ENCODE results near the gene CEMIP. TPM values are rescaled to one million over a fixed set of nuclear protein-coding genes. Genes with fewer than 3 reads are reported as not detected.
A peak's percentile ranks its signal among the peaks of the same experiment; 100 is the strongest.

The CEMIP gene
- total and polyA plus RNA-seq, 2 of the 4 experiments (the other 2 are of a cell fraction): 63.8 to 78.0 TPM

DNA sequence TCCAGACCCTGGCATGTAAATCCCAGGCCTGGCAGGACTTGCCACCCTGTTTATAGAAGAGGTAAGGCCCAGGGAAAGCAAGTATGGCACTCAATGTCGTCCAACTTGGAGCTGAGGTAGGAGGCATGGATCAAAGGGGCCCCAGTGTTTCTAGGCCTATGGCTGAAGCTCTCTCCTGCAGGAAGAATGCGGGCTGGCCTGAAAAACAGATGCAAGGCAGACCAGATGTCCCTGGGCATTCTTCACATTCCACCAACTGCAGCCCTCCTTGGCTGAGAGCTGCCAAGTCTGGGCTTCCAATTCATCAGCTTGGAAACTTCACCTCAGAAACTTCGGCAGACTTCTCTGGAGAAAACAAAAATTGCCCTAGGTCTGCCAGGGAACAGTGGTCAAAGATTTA is 188.3 kb downstream of the CEMIP start:
- Histone ChIP-seq H2BK15ac (ENCODE audit: low read depth, low read length) (no peak overlapping the region), H3K9ac (ENCODE audit: low read depth, low read length) (no peak overlapping the region), H2BK120ac (ENCODE audit: low read depth, low read length) (peak overlapping the region; percentile 47; the same call in 1 of the 2 replicates), H3K36me3 (ENCODE audit: control insufficient read depth, insufficient read depth, low read length) (peaks cover 4% of the 10 kb centered on the region; the same call in 1 of the 2 replicates), H4K8ac (ENCODE audit: low read depth in 2 of 2, low read length in 2 of 2) (peak overlapping the region in 1 of 2 experiments; percentile 62; a peak in 1 of 4 replicates), H3K79me1 (ENCODE audit: low read depth in 1 of 2, low read length in 2 of 2) (peaks cover 9 to 10% of the 10 kb centered on the region in 2 experiments; a peak in 2 of 4 replicates), H3K4ac (ENCODE audit: low read depth, low read length) (peak overlapping the region; percentile 46; the same call in 1 of the 2 replicates), H3K56ac (ENCODE audit: extremely low read depth, insufficient read depth, low read length) (no peak overlapping the region), H2BK20ac (ENCODE audit: low read depth, low read length) (peak overlapping the region; percentile 47; the same call in 1 of the 2 replicates), H3K4me3 (ENCODE audit: insufficient read depth, low read depth, low read length) (no peak overlapping the region), H3K23ac (ENCODE audit: low read depth, low read length) (no peak overlapping the region), H3K9me3 (ENCODE audit: control insufficient read depth, insufficient read depth, low read length) (no peaks in the 10 kb centered on the region), H4K5ac (ENCODE audit: low read depth, low read length) (no peak overlapping the region), H3K14ac (replicated peaks; ENCODE audit: low read depth, low read length) (0 out of 2 replicates have a peak overlapping the region, but pooled peaks have one; percentile 1), H2BK5ac (ENCODE audit: low read depth, low read length, poor library complexity, severe bottlenecking) (peak overlapping the region; percentile 33), H3K4me2 (ENCODE audit: low read depth, low read length) (peak overlapping the region; percentile 24; the same call in 1 of the 2 replicates), H3K4me1 (ENCODE audit: control insufficient read depth, insufficient read depth, low read length) (peaks cover 13% of the 10 kb centered on the region), H2AK9ac (replicated peaks; ENCODE audit: low read depth, low read length, poor library complexity) (peak overlapping the region; percentile 33), H2AK5ac (ENCODE audit: low read depth, low read length) (peak overlapping the region; percentile 73; the same call in 1 of the 2 replicates), H3K27me3 (ENCODE audit: control insufficient read depth, insufficient read depth, low read length) (no peaks in the 10 kb centered on the region), H3K18ac (ENCODE audit: low read depth, low read length) (no peak overlapping the region), H3K9me1 (ENCODE audit: insufficient read depth, low read length) (peaks cover 15% of the 10 kb centered on the region), H2AFZ (replicated peaks; ENCODE audit: low read length, poor library complexity) (peak overlapping the region; percentile 68), H4K91ac (ENCODE audit: insufficient read depth, low read depth, low read length) (no peak overlapping the region), H3K27ac (ENCODE audit: insufficient read depth, low read length) (peak overlapping the region; percentile 38; the same call in 1 of the 2 replicates), H4K20me1 (ENCODE audit: insufficient read depth, low read length) (peaks cover 12% of the 10 kb centered on the region; the same call in 1 of the 2 replicates)
- BruUV-seq (replicated peaks): no TSS peak
- peak; percentile 76 for DNase-seq
- intact Hi-C loops (cut with micrococcal nuclease): no loop called here
- TF ChIP-seq SMC3 (IDR thresholded peaks at IDR 0.05; ENCODE audit: low read depth, low read length) (no peak), POLR2A (IDR thresholded peaks at IDR 0.05; ENCODE audit: low read depth, low read length) (no peak), RAD21 (IDR thresholded peaks at IDR 0.05; ENCODE audit: low read length) (no peak), NFE2L2 (IDR thresholded peaks at IDR 0.05; ENCODE audit: low read depth, low read length) (no peak), MAZ (IDR thresholded peaks at IDR 0.05; ENCODE audit: borderline replicate concordance, low read depth, low read length) (no peak), FOS (IDR thresholded peaks at IDR 0.05; ENCODE audit: low read depth, low read length) (no peak), ELK1 (IDR thresholded peaks at IDR 0.05; ENCODE audit: borderline replicate concordance, low read depth, low read length) (no peak), MAFK (IDR thresholded peaks at IDR 0.05; ENCODE audit: low read depth, low read length) (no peak), CEBPB (IDR thresholded peaks at IDR 0.05; ENCODE audit: low read depth, low read length) (no peak)
- peak; percentile 89 for ATAC-seq (ENCODE audit: low read depth)
- dilution Hi-C loops (cut with HindIII; ENCODE audit: low sequenced_read_pairs, unreplicated experiment): no loop called here
- no CpG with 5 or more reads among the region's 3 CpGs for WGBS, 2 experiments (ENCODE audit: extremely low coverage in 2 of 2, insufficient read length in 1 of 2)
- ChIA-PET CTCF (interaction anchor here (1.0 to 1.3 kb wide), 3 partner anchors 10 to 400 kb away, joined by 3 to 5 read pairs (median 4); partner anchors contain the start of gene CEMIP), POLR2A (ENCODE audit: unreplicated experiment) (no interaction called here)
- in situ Hi-C loops (cut with MboI; ENCODE audit: low sequenced_read_pairs): loop anchor here (5.0 kb wide), 1 partner anchor 510 kb away; no protein-coding TSS in a partner anchor

Measured in IMR-90 (cell line).